ENCODE data around the gene SPRED2.

- no peak for TF ChIP-seq CTCF (IDR thresholded peaks at IDR 0.05; ENCODE audit: poor library complexity, severe bottlenecking)
- no peak for TF ChIP-seq POLR2AphosphoS5 (IDR thresholded peaks at IDR 0.05)
Observed at GRCh38 chr2:65277791-65278483, 154.5 kb downstream of the SPRED2 start.
